ENCODE measurements around the gene ANKRD12.

Gene ANKRD12

GRCh38 chr18:9104244-9104901 lies 32.2 kb upstream of the ANKRD12 start:
- Histone ChIP-seq H3K9me2 (replicated peaks; ENCODE audit: insufficient read depth, low read length) (no peaks in the 10 kb centered on the region), H3K9ac (ENCODE audit: low read length) (peak overlapping the region; percentile 81), H2AFZ (ENCODE audit: low read depth, low read length, severe bottlenecking) (no peak overlapping the region), H3K4me3 (ENCODE audit: insufficient read depth, low read length, poor library complexity, severe bottlenecking) (peak overlapping the region; percentile 90), H3K36me3 (ENCODE audit: low read length) (no peaks in the 10 kb centered on the region), H3K27ac (ENCODE audit: low read depth, low read length) (no peak overlapping the region), H3K4me2 (ENCODE audit: low read depth, low read length, poor library complexity, severe bottlenecking) (peak overlapping the region; percentile 85), H3K27me3 (ENCODE audit: low read length) (no peaks in the 10 kb centered on the region), H4K20me1 (ENCODE audit: low read depth, low read length) (peaks cover 22% of the 10 kb centered on the region), H3F3A (ENCODE audit: insufficient read depth) (no peaks in the 10 kb centered on the region), H3K9me3 (ENCODE audit: insufficient read depth, low read length) (no peaks in the 10 kb centered on the region), H3K79me2 (ENCODE audit: insufficient read depth, low read length) (peaks cover 68% of the 10 kb centered on the region)
- TF ChIP-seq EZH2phosphoT487 (conservative IDR thresholded peaks at IDR 0.05; ENCODE audit: low read length) (no peak), CTCF (IDR thresholded peaks at IDR 0.05; ENCODE audit: insufficient read depth, low read length, poor library complexity, severe bottlenecking) (no peak)

GRCh38 chr18:9105420-9105819 lies 31.2 kb upstream of the ANKRD12 start:
- Histone ChIP-seq H3K9ac (ENCODE audit: low read length) (peak overlapping the region; percentile 81; the same call in 1 of the 2 replicates), H3K9me3 (ENCODE audit: insufficient read depth, low read length) (no peaks in the 10 kb centered on the region), H3K4me3 (ENCODE audit: insufficient read depth, low read length, poor library complexity, severe bottlenecking) (peak overlapping the region; percentile 12), H3K36me3 (ENCODE audit: low read length) (no peaks in the 10 kb centered on the region), H3F3A (ENCODE audit: insufficient read depth) (no peaks in the 10 kb centered on the region), H2AFZ (ENCODE audit: low read depth, low read length, severe bottlenecking) (no peak overlapping the region), H3K9me2 (replicated peaks; ENCODE audit: insufficient read depth, low read length) (no peaks in the 10 kb centered on the region), H3K4me2 (ENCODE audit: low read depth, low read length, poor library complexity, severe bottlenecking) (peak overlapping the region; percentile 85), H3K27ac (ENCODE audit: low read depth, low read length) (no peak overlapping the region), H3K27me3 (ENCODE audit: low read length) (no peaks in the 10 kb centered on the region), H4K20me1 (ENCODE audit: low read depth, low read length) (peaks cover 22% of the 10 kb centered on the region), H3K79me2 (ENCODE audit: insufficient read depth, low read length) (peaks cover 78% of the 10 kb centered on the region)
- TF ChIP-seq EZH2phosphoT487 (conservative IDR thresholded peaks at IDR 0.05; ENCODE audit: low read length): no peak
- no peak for TF ChIP-seq CTCF (IDR thresholded peaks at IDR 0.05; ENCODE audit: insufficient read depth, low read length, poor library complexity, severe bottlenecking)

- Histone ChIP-seq H3K27ac (ENCODE audit: low read depth, low read length) (no peak overlapping the region), H3K79me2 (ENCODE audit: insufficient read depth, low read length) (peaks cover 85% of the 10 kb centered on the region), H3F3A (ENCODE audit: insufficient read depth) (no peaks in the 10 kb centered on the region), H3K4me3 (ENCODE audit: insufficient read depth, low read length, poor library complexity, severe bottlenecking) (no peak overlapping the region), H3K4me2 (ENCODE audit: low read depth, low read length, poor library complexity, severe bottlenecking) (peak overlapping the region; percentile 85), H3K9me2 (replicated peaks; ENCODE audit: insufficient read depth, low read length) (no peaks in the 10 kb centered on the region), H4K20me1 (ENCODE audit: low read depth, low read length) (peaks cover 22% of the 10 kb centered on the region), H3K9ac (ENCODE audit: low read length) (peak overlapping the region; percentile 81; the same call in 1 of the 2 replicates), H3K9me3 (ENCODE audit: insufficient read depth, low read length) (no peaks in the 10 kb centered on the region), H3K27me3 (ENCODE audit: low read length) (no peaks in the 10 kb centered on the region), H3K36me3 (ENCODE audit: low read length) (no peaks in the 10 kb centered on the region), H2AFZ (ENCODE audit: low read depth, low read length, severe bottlenecking) (no peak overlapping the region)
- TF ChIP-seq EZH2phosphoT487 (conservative IDR thresholded peaks at IDR 0.05; ENCODE audit: low read length) (no peak), CTCF (IDR thresholded peaks at IDR 0.05; ENCODE audit: insufficient read depth, low read length, poor library complexity, severe bottlenecking) (no peak)
Observed at GRCh38 chr18:9106094-9106493, 30.5 kb upstream of the ANKRD12 start.
